MM.1S (cell line): ENCODE measurements around the gene CTDNEP1.

Source experiments
- DNase-seq: peaks from one replicate; pipeline ENCODE4 v3.0.0-alpha.2; 2015
- H2AFZ ChIP-seq: fragments of 300-600 bp; sonication (generic); 2 replicates; pipeline ENCODE4 v1.6.0; 2016; ENCODE audit warnings: antibody characterized with exemption, low read length
- H3F3A ChIP-seq: fragments of 300-600 bp; sonication (generic); 2 replicates; pipeline ENCODE4 v1.6.1; 2016; ENCODE audit warnings: mild to moderate bottlenecking, antibody characterized with exemption, low read length, moderate library complexity, mixed read lengths; ENCODE audit not compliant: insufficient read depth
- H3K27ac ChIP-seq: fragments of 300-600 bp; sonication (generic); 2 replicates; pipeline ENCODE4 v1.5.1; 2016; ENCODE audit warnings: mild to moderate bottlenecking, low read length
- H3K27me3 ChIP-seq: fragments of 300-600 bp; sonication (generic); replicated peaks from 2 replicates; pipeline ENCODE4 v1.6.0; 2016; ENCODE audit warnings: low read length; ENCODE audit not compliant: insufficient read depth
- H3K36me3 ChIP-seq: fragments of 300-600 bp; sonication (generic); replicated peaks from 2 replicates; pipeline ENCODE4 v1.6.1; 2016; ENCODE audit warnings: mild to moderate bottlenecking, low read length, mixed read lengths; ENCODE audit not compliant: insufficient read depth
- H3K4me1 ChIP-seq: fragments of 300-600 bp; sonication (generic); 2 replicates; pipeline ENCODE4 v1.6.1; 2016; ENCODE audit warnings: low read length, mixed read lengths
- H3K4me2 ChIP-seq: fragments of 300-600 bp; sonication (generic); 2 replicates; pipeline ENCODE4 v1.6.0; 2016; ENCODE audit warnings: low read depth, low read length
- H3K4me3 ChIP-seq: fragments of 300-600 bp; sonication (generic); 2 replicates; pipeline ENCODE4 v1.5.1; 2016; ENCODE audit warnings: low read length, mixed read lengths
- H3K79me2 ChIP-seq: fragments of 300-600 bp; sonication (generic); 2 replicates; pipeline ENCODE4 v1.6.1; 2016; ENCODE audit warnings: mixed run types, low read length, mixed read lengths
- H3K9ac ChIP-seq: fragments of 300-600 bp; sonication (generic); 2 replicates; pipeline ENCODE4 v1.6.1; 2016; ENCODE audit warnings: low read length, mixed read lengths
- H3K9me2 ChIP-seq: fragments of 300-600 bp; sonication (generic); replicated peaks from 2 replicates; pipeline ENCODE4 v1.6.1; 2016; ENCODE audit warnings: mild to moderate bottlenecking, low read length, mixed read lengths; ENCODE audit not compliant: insufficient read depth
- H3K9me3 ChIP-seq: fragments of 300-600 bp; sonication (generic); replicated peaks from 2 replicates; pipeline ENCODE4 v1.6.1; 2016; ENCODE audit warnings: mild to moderate bottlenecking, low read length, mixed read lengths; ENCODE audit not compliant: insufficient read depth
- H4K20me1 ChIP-seq: fragments of 300-600 bp; sonication (generic); 2 replicates; pipeline ENCODE4 v1.6.1; 2016; ENCODE audit warnings: mild to moderate bottlenecking, low read length, moderate library complexity, mixed read lengths; ENCODE audit not compliant: insufficient read depth
- CTCF ChIP-seq: fragments of 300-600 bp; sonication (generic); IDR thresholded peaks from 2 replicates; pipeline ENCODE4 v1.5.1; 2016; ENCODE audit warnings: antibody characterized with exemption, low read length, mixed read lengths
- EZH2 ChIP-seq: fragments of 300-600 bp; sonication (generic); optimal IDR thresholded peaks from 2 replicates; pipeline ENCODE3; 2017; ENCODE audit warnings: low read depth, mild to moderate bottlenecking, antibody characterized with exemption, low read length, mixed read lengths
- EZH2phosphoT487 ChIP-seq: fragments of 300-600 bp; sonication (generic); IDR thresholded peaks from 2 replicates; pipeline ENCODE4 v1.6.1; 2018; ENCODE audit warnings: antibody characterized with exemption, low read length

CTDNEP1 gene

DNA sequence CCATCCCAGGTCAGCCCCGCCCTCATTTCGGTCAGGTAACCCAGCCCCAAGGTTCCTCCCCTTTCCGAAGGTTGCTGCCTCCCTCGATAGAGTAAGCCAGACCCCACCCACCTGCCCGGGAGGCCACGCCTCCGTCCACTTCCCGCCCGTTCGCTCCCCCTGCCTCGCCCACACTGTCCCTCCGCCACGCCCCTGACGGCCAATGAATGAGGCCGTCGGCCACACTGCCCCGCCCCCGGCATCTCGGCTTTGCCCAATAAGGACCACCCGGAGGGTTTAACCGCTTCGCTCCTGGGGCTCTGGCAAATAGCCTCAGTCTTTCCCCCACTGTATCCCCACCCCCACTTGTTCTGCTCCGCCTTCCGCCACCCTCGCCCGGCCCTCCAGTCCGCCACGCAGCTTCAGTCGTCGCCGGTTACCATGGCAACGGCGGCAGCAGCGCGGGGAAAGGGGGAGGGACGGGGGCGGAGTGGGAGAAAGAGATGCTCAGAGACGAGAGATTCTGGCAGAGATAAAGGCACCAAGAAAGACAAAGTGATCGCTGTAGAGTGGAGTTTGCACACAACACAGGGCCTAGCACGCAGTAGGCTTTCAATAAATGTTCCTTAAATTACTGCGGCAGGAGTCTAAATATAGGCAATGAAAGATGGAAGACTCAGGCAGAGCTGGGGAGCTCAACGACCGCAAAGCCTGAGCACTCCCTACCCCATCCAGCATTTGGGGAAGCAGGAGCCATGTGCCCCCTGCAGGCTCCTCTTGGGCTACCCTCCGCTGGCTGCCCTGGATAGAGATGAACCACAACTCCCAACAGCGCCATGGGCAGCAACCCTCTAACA is 37.0 kb downstream of the CTDNEP1 start:
- Histone ChIP-seq H3F3A (no peaks in the 10 kb centered on the region), H3K27me3 (peaks cover 55% of the 10 kb centered on the region), H3K27ac (peak overlapping the region; percentile 22; the same call in 1 of the 2 replicates), H4K20me1 (no peaks in the 10 kb centered on the region), H3K9me2 (no peaks in the 10 kb centered on the region), H3K4me3 (peak overlapping the region; percentile 61), H3K36me3 (no peaks in the 10 kb centered on the region), H3K4me1 (peaks cover 15% of the 10 kb centered on the region), H3K4me2 (peak overlapping the region; percentile 68), H3K79me2 (peaks cover 3% of the 10 kb centered on the region; the same call in 1 of the 2 replicates), H2AFZ (peak overlapping the region; percentile 37), H3K9me3 (no peaks in the 10 kb centered on the region), H3K9ac (peak overlapping the region; percentile 20; the same call in 1 of the 2 replicates)
- DNase-seq: peak; percentile 96
- TF ChIP-seq EZH2: no peak
- peak; percentile 54 for TF ChIP-seq CTCF
- no peak for TF ChIP-seq EZH2phosphoT487

DNA sequence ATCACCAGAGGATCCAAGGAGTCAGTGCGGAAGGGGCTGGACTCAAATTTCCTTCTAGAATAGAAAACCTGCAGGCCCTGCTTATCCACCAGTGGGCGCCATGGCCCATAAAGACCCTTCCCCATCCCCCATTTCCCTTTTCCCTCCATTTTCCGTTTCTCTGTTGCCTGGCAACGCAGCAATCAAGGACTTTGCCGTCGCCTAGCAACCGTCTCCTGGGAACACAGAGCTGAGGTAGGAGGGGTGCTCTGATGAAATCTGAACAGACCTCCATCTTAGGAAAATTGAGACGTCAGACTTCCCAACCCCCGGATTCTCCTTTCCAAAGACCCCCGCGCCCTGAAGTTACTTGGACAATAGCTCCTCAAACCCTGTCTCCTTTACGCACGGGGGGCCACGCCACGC is 37.6 kb downstream of the CTDNEP1 start:
- H3K79me2 ChIP-seq: no peaks in the 10 kb centered on the region
- TF ChIP-seq EZH2phosphoT487 (no peak), EZH2 (no peak), CTCF (peak; percentile 66)
- H3K27ac ChIP-seq: no peak overlapping the region
- no peak overlapping the region for H2AFZ ChIP-seq
- peak overlapping the region; percentile 17; the same call in 1 of the 2 replicates for H3K9ac ChIP-seq
- peaks cover 12% of the 10 kb centered on the region for H3K4me1 ChIP-seq
- no peaks in the 10 kb centered on the region for H3K9me3 ChIP-seq
- H3K9me2 ChIP-seq: no peaks in the 10 kb centered on the region
- no peaks in the 10 kb centered on the region for H3F3A ChIP-seq
- H3K4me2 ChIP-seq: peak overlapping the region; percentile 68; the same call in 1 of the 2 replicates
- H3K27me3 ChIP-seq: peaks cover 62% of the 10 kb centered on the region
- no peaks in the 10 kb centered on the region for H3K36me3 ChIP-seq
- DNase-seq: peak; percentile 64
- peak overlapping the region; percentile 61 for H3K4me3 ChIP-seq
- H4K20me1 ChIP-seq: no peaks in the 10 kb centered on the region

DNA sequence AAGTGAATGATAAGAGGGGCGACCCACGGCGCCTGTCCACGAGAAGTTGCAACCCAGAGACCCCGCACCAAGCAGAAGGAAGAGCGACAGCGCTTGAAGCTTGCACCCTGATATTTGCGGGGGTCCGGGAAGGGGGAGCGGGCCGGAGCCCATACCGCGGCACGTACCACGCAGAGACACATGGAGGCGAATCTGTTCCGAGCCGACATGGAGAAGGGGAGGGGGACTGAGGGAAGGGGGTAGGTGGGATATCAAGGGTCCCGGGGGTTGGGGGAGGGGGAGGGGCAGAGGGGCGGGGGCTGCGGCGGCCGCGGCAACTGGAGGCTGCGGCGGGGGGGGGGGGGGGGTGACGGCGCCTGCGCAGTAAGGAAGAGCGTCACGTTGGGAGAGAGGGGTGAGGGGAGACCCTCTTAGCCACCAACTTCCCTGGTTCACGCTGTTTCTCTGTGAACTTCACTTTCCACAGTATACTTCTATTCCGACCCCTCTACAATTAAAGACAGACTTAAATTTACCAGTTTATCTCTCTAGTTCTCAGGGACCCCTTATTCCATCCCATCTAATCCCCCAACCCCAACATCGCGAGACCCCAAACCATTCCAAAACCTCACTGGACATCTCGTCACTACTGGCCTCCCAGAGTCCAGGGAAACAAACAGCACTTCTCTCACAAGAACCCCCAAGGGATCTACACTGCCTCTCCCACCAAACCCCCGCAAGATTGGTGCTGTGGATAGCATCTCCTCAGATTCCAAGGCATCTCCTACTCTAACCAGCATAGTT is 39.9 kb downstream of the CTDNEP1 start:
- H3K27ac ChIP-seq: no peak overlapping the region
- peaks cover 12% of the 10 kb centered on the region for H3K4me1 ChIP-seq
- H3K4me3 ChIP-seq: no peak overlapping the region
- no peaks in the 10 kb centered on the region for H4K20me1 ChIP-seq
- H3K36me3 ChIP-seq: no peaks in the 10 kb centered on the region
- no peaks in the 10 kb centered on the region for H3K9me2 ChIP-seq
- no peaks in the 10 kb centered on the region for H3K9me3 ChIP-seq
- H2AFZ ChIP-seq: no peak overlapping the region
- H3K79me2 ChIP-seq: no peaks in the 10 kb centered on the region
- H3F3A ChIP-seq: no peaks in the 10 kb centered on the region
- H3K9ac ChIP-seq: no peak overlapping the region
- TF ChIP-seq CTCF: no peak
- TF ChIP-seq EZH2: no peak
- TF ChIP-seq EZH2phosphoT487: no peak
- H3K27me3 ChIP-seq: peaks cover 79% of the 10 kb centered on the region
- no peak overlapping the region for H3K4me2 ChIP-seq
- no peak for DNase-seq
